IPS DF 6.9 (cell line): ENCODE measurements around the gene TPST1.

Experiments used
- DNase-seq: peaks from one replicate; pipeline ENCODE4 v3.0.0-alpha.2; 2013; ENCODE audit warnings: low read depth, low spot score
- H3K27ac ChIP-seq: one replicate; pipeline ENCODE4 v1.5.1; 2013; ENCODE audit warnings: low read length, control low read depth
- H3K27me3 ChIP-seq: 2 replicates; pipeline ENCODE4 v1.6.1; 2013; ENCODE audit warnings: mild to moderate bottlenecking, low read length; ENCODE audit not compliant: control insufficient read depth, insufficient read depth
- H3K36me3 ChIP-seq: 2 replicates; pipeline ENCODE4 v1.6.1; 2013; ENCODE audit warnings: low read length; ENCODE audit not compliant: control insufficient read depth, insufficient read depth
- H3K4me1 ChIP-seq: 2 replicates; pipeline ENCODE4 v1.6.1; 2013; ENCODE audit warnings: low read length; ENCODE audit not compliant: control insufficient read depth, insufficient read depth
- H3K4me3 ChIP-seq: 2 replicates; pipeline ENCODE4 v1.5.1; 2013; ENCODE audit warnings: mild to moderate bottlenecking, low read length
- H3K9me3 ChIP-seq: 2 replicates; pipeline ENCODE4 v1.6.1; 2013; ENCODE audit warnings: low read length, inconsistent platforms; ENCODE audit not compliant: control insufficient read depth, insufficient read depth
- WGBS: extraction: QIAGEN DNeasy Blood & Tissue Kit; methylation state at CpG from one replicate; pipeline ENCODE4 v1.1.7; 2013; ENCODE audit warnings: mixed read lengths, missing lambda C conversion rate; ENCODE audit not compliant: insufficient read length, insufficient coverage; 5-methylcytosine and 5-hydroxymethylcytosine counted together

Gene TPST1

DNA sequence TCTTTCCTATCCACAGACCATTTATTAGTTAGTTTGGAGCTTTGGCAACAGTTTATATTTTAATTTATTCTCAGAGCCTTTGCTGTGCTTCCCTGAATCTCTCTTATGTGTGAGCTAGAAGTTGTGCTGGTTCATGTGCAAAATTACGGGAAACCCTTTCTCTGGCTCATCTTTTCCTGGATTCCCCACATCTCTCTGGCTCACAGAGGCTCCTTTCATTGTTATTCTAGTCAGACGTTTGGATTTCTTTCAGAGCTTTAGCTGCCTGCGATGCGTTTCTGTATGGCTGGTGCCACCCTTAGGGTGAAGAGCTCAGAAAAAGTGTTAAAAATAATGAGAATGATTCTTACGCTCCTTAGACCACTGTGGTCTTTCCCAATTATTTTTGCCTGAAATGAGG, 53.3 kb downstream of the TPST1 start:
- Histone ChIP-seq H3K4me1 (no peaks in the 10 kb centered on the region), H3K27ac (no peak overlapping the region), H3K27me3 (no peaks in the 10 kb centered on the region), H3K4me3 (no peak overlapping the region), H3K36me3 (no peaks in the 10 kb centered on the region), H3K9me3 (no peaks in the 10 kb centered on the region)
- no CpG with 5 or more reads among the region's 5 CpGs for WGBS
- no peak for DNase-seq

- Histone ChIP-seq H3K9me3 (no peaks in the 10 kb centered on the region; the same call in 1 of the 2 replicates), H3K4me1 (no peaks in the 10 kb centered on the region), H3K27ac (no peak overlapping the region), H3K27me3 (no peaks in the 10 kb centered on the region), H3K4me3 (no peak overlapping the region), H3K36me3 (no peaks in the 10 kb centered on the region)
- DNase-seq: no peak
Measured at GRCh38 chr7:66261941-66262340, 56.8 kb downstream of the TPST1 start.

DNA sequence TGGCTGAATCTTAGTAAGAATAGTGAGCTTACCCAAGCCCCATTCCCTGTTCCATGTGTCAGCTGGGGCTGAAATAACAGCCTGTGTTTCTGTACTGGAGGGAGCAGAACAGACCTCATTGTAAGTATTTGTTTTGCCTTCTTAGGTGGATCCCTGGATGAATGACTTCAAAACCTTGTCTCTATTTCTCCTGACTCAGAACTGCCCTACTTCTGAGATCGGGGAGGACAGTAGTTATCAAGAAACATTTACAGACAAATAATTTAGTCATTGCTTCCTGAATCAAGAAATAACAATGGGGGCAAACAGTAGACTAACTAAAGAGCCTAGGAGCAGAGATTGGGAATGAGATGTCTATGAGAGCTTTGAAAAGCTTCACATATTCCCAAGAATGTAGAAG, 58.8 kb downstream of the TPST1 start:
- no peak for DNase-seq
- WGBS: no CpG with 5 or more reads among the region's 1 CpG
- H3K27ac ChIP-seq: no peak overlapping the region
- H3K27me3 ChIP-seq: no peaks in the 10 kb centered on the region
- no peak overlapping the region for H3K4me3 ChIP-seq
- H3K4me1 ChIP-seq: no peaks in the 10 kb centered on the region
- no peaks in the 10 kb centered on the region; the same call in 1 of the 2 replicates for H3K9me3 ChIP-seq
- no peaks in the 10 kb centered on the region for H3K36me3 ChIP-seq

- Histone ChIP-seq H3K27me3 (no peaks in the 10 kb centered on the region), H3K36me3 (no peaks in the 10 kb centered on the region), H3K27ac (no peak overlapping the region), H3K4me1 (no peaks in the 10 kb centered on the region), H3K4me3 (no peak overlapping the region), H3K9me3 (no peaks in the 10 kb centered on the region; the same call in 1 of the 2 replicates)
- no peak for DNase-seq
- WGBS: no CpG with 5 or more reads among the region's 1 CpG
Measured at GRCh38 chr7:66265566-66265965, 60.4 kb downstream of the TPST1 start.

GRCh38 chr7:66267249-66267648, 62.1 kb downstream of the TPST1 start:
- Histone ChIP-seq H3K4me1 (no peaks in the 10 kb centered on the region), H3K27ac (no peak overlapping the region), H3K4me3 (no peak overlapping the region), H3K27me3 (no peaks in the 10 kb centered on the region), H3K9me3 (no peaks in the 10 kb centered on the region; the same call in 1 of the 2 replicates), H3K36me3 (no peaks in the 10 kb centered on the region)
- no CpG with 5 or more reads among the region's 2 CpGs for WGBS
- DNase-seq: no peak

- no peaks in the 10 kb centered on the region; the same call in 1 of the 2 replicates for H3K9me3 ChIP-seq
- H3K36me3 ChIP-seq: no peaks in the 10 kb centered on the region
- H3K27me3 ChIP-seq: no peaks in the 10 kb centered on the region
- no peak overlapping the region for H3K27ac ChIP-seq
- WGBS: no CpG with 5 or more reads among the region's 1 CpG
- H3K4me3 ChIP-seq: no peak overlapping the region
- DNase-seq: no peak
- no peaks in the 10 kb centered on the region for H3K4me1 ChIP-seq
Measured at GRCh38 chr7:66269978-66270377, 64.8 kb downstream of the TPST1 start.

DNA sequence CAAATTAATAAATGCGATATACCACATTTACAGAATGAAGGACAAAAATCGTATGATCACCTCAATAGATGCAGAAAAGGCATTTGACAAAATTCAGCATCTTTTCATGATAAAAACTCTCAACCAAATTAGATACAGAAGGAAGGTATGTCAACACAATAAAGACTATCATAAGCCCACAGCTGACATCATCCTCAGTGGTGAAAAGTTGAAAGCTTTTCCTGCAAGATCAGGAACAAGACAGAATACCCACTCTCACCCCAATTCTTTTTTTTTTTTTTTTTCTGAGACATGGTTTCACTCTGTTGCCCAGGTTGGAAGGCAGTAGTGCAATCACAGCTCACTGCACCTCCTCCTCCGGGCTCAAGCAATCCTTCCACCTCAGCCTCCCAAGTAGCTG, 67.2 kb downstream of the TPST1 start:
- no peaks in the 10 kb centered on the region for H3K9me3 ChIP-seq
- no peak for DNase-seq
- H3K4me1 ChIP-seq: no peaks in the 10 kb centered on the region
- no peak overlapping the region for H3K4me3 ChIP-seq
- WGBS: no CpG with 5 or more reads among the region's 3 CpGs
- no peaks in the 10 kb centered on the region for H3K36me3 ChIP-seq
- H3K27me3 ChIP-seq: no peaks in the 10 kb centered on the region
- H3K27ac ChIP-seq: no peak overlapping the region

GRCh38 chr7:66276363-66276762, 71.2 kb downstream of the TPST1 start:
- no peak for DNase-seq
- H3K4me1 ChIP-seq: no peaks in the 10 kb centered on the region
- no peaks in the 10 kb centered on the region for H3K36me3 ChIP-seq
- H3K9me3 ChIP-seq: no peaks in the 10 kb centered on the region
- no peaks in the 10 kb centered on the region for H3K27me3 ChIP-seq
- H3K27ac ChIP-seq: no peak overlapping the region
- no CpG with 5 or more reads among the region's 3 CpGs for WGBS
- no peak overlapping the region for H3K4me3 ChIP-seq

DNA sequence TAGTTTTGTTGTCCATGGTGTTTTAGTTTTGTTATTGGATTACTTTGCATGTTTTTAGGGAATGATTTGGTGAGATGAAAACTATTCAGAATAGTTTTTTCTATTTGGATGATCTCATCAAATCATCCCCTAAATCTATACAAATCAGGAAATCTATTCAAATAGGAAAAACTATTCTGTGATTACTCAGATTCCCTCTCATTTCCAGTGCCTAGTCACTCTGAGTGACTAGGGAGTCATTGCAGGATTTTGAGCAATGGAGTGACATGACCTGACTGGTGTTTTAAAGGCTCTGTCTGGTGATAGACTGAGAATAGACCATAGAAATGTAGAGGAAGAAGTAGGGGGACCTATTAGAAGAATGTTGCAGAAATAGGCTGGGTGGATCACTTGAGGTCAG, 72.4 kb downstream of the TPST1 start:
- Histone ChIP-seq H3K36me3 (no peaks in the 10 kb centered on the region), H3K4me1 (no peaks in the 10 kb centered on the region), H3K9me3 (no peaks in the 10 kb centered on the region), H3K27ac (no peak overlapping the region), H3K4me3 (no peak overlapping the region), H3K27me3 (no peaks in the 10 kb centered on the region)
- DNase-seq: no peak

GRCh38 chr7:66279912-66280311, 74.8 kb downstream of the TPST1 start:
- no peak for DNase-seq
- no CpG with 5 or more reads among the region's 7 CpGs for WGBS
- Histone ChIP-seq H3K4me3 (no peak overlapping the region), H3K27me3 (no peaks in the 10 kb centered on the region), H3K9me3 (no peaks in the 10 kb centered on the region), H3K27ac (no peak overlapping the region), H3K36me3 (no peaks in the 10 kb centered on the region), H3K4me1 (no peaks in the 10 kb centered on the region)

DNA sequence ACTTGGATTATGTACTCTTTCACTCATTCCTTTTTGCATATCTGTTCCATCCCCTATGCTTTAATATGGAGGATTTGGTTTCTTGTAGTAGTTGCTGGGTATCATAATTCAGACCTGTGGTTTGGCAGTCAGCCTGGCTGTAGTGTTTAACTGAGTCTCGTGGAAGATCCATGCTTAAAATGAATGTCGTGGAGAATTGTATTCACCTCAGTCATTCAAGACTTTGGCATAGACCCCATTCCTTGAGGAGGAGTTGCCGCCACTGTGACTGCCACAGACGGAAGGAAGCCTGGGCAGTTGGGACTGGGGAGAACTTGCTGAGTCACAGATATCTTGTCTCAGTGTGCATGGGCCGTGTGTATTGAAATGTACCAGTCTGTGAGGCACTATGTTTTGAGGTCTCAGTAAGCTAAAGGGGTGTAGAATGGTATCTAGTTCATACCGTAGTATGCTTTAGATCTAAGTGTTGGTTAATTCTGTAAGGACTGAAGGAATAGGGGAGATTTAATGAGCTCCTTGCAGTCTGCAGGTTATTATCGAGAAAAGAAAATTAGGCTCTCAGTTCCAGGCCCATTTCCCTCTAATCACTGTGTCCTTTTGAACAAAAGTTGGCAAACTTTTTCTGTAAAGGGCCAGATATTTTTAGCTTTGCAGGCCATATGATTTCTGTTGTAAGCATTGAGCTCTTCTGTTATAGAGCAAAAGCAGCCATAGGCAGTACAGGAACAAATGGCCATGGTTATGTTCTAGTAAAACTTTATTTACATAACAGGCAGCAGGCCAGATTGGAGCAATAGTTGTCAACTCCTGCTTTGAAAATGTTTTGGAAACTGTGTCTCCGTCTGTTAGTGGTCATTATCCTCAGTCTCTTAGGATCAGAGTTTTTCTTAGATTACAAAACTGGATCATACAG, 76.8 kb downstream of the TPST1 start:
- Histone ChIP-seq H3K9me3 (no peaks in the 10 kb centered on the region), H3K27ac (no peak overlapping the region), H3K27me3 (no peaks in the 10 kb centered on the region), H3K4me3 (no peak overlapping the region), H3K4me1 (no peaks in the 10 kb centered on the region), H3K36me3 (no peaks in the 10 kb centered on the region)
- no CpG with 5 or more reads among the region's 8 CpGs for WGBS
- no peak for DNase-seq
